Measurements from ENCODE around the gene ALDH1L1.

- TF ChIP-seq CTCF (IDR thresholded peaks at IDR 0.05) = no peak
- TF ChIP-seq EP300 (IDR thresholded peaks at IDR 0.05) = no peak
- no peak for TF ChIP-seq POLR2A (IDR thresholded peaks at IDR 0.05; ENCODE audit: low read depth)
- no peak for TF ChIP-seq POLR2AphosphoS5 (IDR thresholded peaks at IDR 0.05)
Measured at GRCh38 chr3:126065876-126066275, 114.5 kb downstream of the ALDH1L1 start.
